Activated CD8-positive, alpha-beta T cell treated with anti-CD3 and anti-CD28 coated beads for 36 hours (primary cell): ENCODE measurements around the gene ZNF687. TPM values are rescaled to one million over a fixed set of nuclear protein-coding genes. Genes with fewer than 3 reads are reported as not detected.

ENCODE experiments used
- ATAC-seq: fragments of 200-7000 bp; cut with Tn5 transposase; one replicate; pipeline ENCODE4 v1.10.0; 2021; ENCODE audit warnings: mild to moderate bottlenecking, moderate library complexity
- CTCF ChIA-PET: fragments of 350-600 bp; sonication (Branson Sonifier 250); formaldehyde crosslinking; loops from one replicate; lab custom pipeline; 2021; ENCODE audit warnings: antibody characterized with exemption; lab: Charles Lee
- POLR2A ChIA-PET: fragments of 350-600 bp; sonication (Branson Sonifier 250); formaldehyde crosslinking; loops from one replicate; lab custom pipeline; 2021; ENCODE audit warnings: antibody characterized with exemption; lab: Charles Lee
- DNase-seq: peaks from one replicate; pipeline ENCODE4 v3.0.0-alpha.2; 2020
- H3K27ac Mint-ChIP-seq: one replicate; pipeline ENCODE4 v1.8.0; 2021; ENCODE audit warnings: mild to moderate bottlenecking, mixed read lengths
- H3K27me3 Mint-ChIP-seq: one replicate; pipeline ENCODE4 v1.8.0; 2021; ENCODE audit warnings: mixed read lengths
- H3K36me3 Mint-ChIP-seq: one replicate; pipeline ENCODE4 v1.8.0; 2021; ENCODE audit warnings: low read depth, mixed read lengths
- H3K4me1 Mint-ChIP-seq: one replicate; pipeline ENCODE4 v1.8.0; 2021; ENCODE audit warnings: low read depth, mixed read lengths
- H3K4me3 Mint-ChIP-seq: one replicate; pipeline ENCODE4 v1.8.0; 2021; ENCODE audit warnings: mild to moderate bottlenecking, moderate library complexity, mixed read lengths
- H3K9me3 Mint-ChIP-seq: one replicate; pipeline ENCODE4 v1.8.0; 2021; ENCODE audit warnings: mixed read lengths
- CTCF ChIP-seq: fragments of 200-600 bp; IDR thresholded peaks from one replicate; pipeline ENCODE4 v1.8.0; 2022; ENCODE audit warnings: antibody characterized with exemption, mild to moderate bottlenecking
- intact Hi-C: fragments of 100-400 bp; cut with micrococcal nuclease; formaldehyde crosslinking; loops from one replicate; pipeline ENCODE4 v1.10.0; 2022
- total RNA-seq, 2 experiments: library from RNA; stranded (reverse); gene quantifications; one replicate each; pipeline ENCODE4 v1.2.3, GENCODE V29; 2021

ZNF687 gene
- total RNA-seq, 2 experiments from 2014 or later: 27.3 to 29.5 TPM

GRCh38 chr1:151293093-151293492, 11.0 kb downstream of the ZNF687 start:
- Mint-ChIP-seq H3K4me1 (peaks cover 2% of the 10 kb centered on the region), H3K27ac (peak overlapping the region; percentile 71), H3K4me3 (no peak overlapping the region), H3K36me3 (peaks cover 29% of the 10 kb centered on the region), H3K27me3 (no peaks in the 10 kb centered on the region), H3K9me3 (no peaks in the 10 kb centered on the region)
- ChIA-PET POLR2A (interaction anchor here (0.9 to 4.6 kb wide), 9 partner anchors 9 to 117 kb away, joined by 3 to 35 read pairs (median 3); partner anchors contain the start of genes RFX5 and ZNF687), CTCF (interaction anchor here (1.8 to 11.2 kb wide), 2 partner anchors 10 to 48 kb away, joined by 5 to 238 read pairs; no protein-coding TSS in a partner anchor)
- no peak for DNase-seq
- ATAC-seq: peak; percentile 5
- intact Hi-C loops: no loop called here
- TF ChIP-seq CTCF: no peak

- Mint-ChIP-seq H3K36me3 (peaks cover 20% of the 10 kb centered on the region), H3K4me1 (peaks cover 2% of the 10 kb centered on the region), H3K9me3 (no peaks in the 10 kb centered on the region), H3K27me3 (no peaks in the 10 kb centered on the region), H3K4me3 (no peak overlapping the region), H3K27ac (peak overlapping the region; percentile 2)
- intact Hi-C loops: no loop called here
- no peak for TF ChIP-seq CTCF
- no peak for ATAC-seq
- ChIA-PET CTCF (interaction anchor here (0.5 to 11.2 kb wide), 5 partner anchors 11 to 79 kb away, joined by 3 to 238 read pairs (median 3); no protein-coding TSS in a partner anchor), POLR2A (interaction anchor here (0.5 to 4.6 kb wide), 9 partner anchors 8 to 117 kb away, joined by 3 to 35 read pairs (median 6); partner anchors contain the start of gene ZNF687)
- no peak for DNase-seq
Observed at GRCh38 chr1:151294742-151295462, 12.8 kb downstream of the ZNF687 start.

- no peak for DNase-seq
- Mint-ChIP-seq H3K36me3 (peaks cover 33% of the 10 kb centered on the region), H3K27me3 (no peaks in the 10 kb centered on the region), H3K9me3 (no peaks in the 10 kb centered on the region), H3K27ac (peak overlapping the region; percentile 46), H3K4me3 (no peak overlapping the region), H3K4me1 (peaks cover 27% of the 10 kb centered on the region)
- TF ChIP-seq CTCF: no peak
- ChIA-PET CTCF (interaction anchor here (1.1 to 14.1 kb wide), 5 partner anchors 11 to 31 kb away, joined by 3 to 179 read pairs (median 4); no protein-coding TSS in a partner anchor), POLR2A (interaction anchor here (0.6 to 10.6 kb wide), 10 partner anchors 9 to 382 kb away, joined by 3 to 120 read pairs (median 8); partner anchors contain the start of genes PI4KB, PSMB4 and ZNF687)
- intact Hi-C loops: no loop called here
- ATAC-seq: no peak
Observed at GRCh38 chr1:151309811-151310323, 27.8 kb downstream of the ZNF687 start.

- DNase-seq (no peak), ATAC-seq (no peak)
- no peak for TF ChIP-seq CTCF
- H3K36me3 Mint-ChIP-seq: peaks cover 24% of the 10 kb centered on the region
- H3K27me3 Mint-ChIP-seq: no peaks in the 10 kb centered on the region
- peak overlapping the region; percentile 97 for H3K27ac Mint-ChIP-seq
- CTCF ChIA-PET: interaction anchor here (0.8 to 14.1 kb wide), 5 partner anchors 10 to 99 kb away, joined by 3 to 179 read pairs (median 9); no protein-coding TSS in a partner anchor
- intact Hi-C loops: no loop called here
- no peaks in the 10 kb centered on the region for H3K9me3 Mint-ChIP-seq
- H3K4me3 Mint-ChIP-seq: no peak overlapping the region
- H3K4me1 Mint-ChIP-seq: peaks cover 27% of the 10 kb centered on the region
- POLR2A ChIA-PET: interaction anchor here (0.6 to 10.6 kb wide), 14 partner anchors 10 to 295 kb away, joined by 3 to 120 read pairs (median 6); partner anchors contain the start of genes PI4KB, PSMB4, VPS72 and ZNF687
Observed at GRCh38 chr1:151311011-151311410, 28.9 kb downstream of the ZNF687 start.
